CD4-positive, alpha-beta T cell treated with Interleukin-15 for 4 hours (primary cell): ENCODE data around the gene LRRC57.
"Not testable (repeated sequence)": the region's sequence is repeated elsewhere in the genome, so short reads cannot be mapped to it uniquely, and the experiment has no call there.

Source experiments
- DNase-seq: peaks from one replicate; pipeline ENCODE4 v3.0.0-alpha.2; 2020; ENCODE audit warnings: low spot score

LRRC57 gene

GRCh38 chr15:42548249-42549031 lies at the start of gene LRRC57, which contains the start of gene HAUS2:
Gene LRRC57, minus strand, starts transcription at chr15:42548793. Its CDS starts 359 bp downstream, at chr15:42548434.
Gene HAUS2, plus strand, starts transcription at chr15:42548838. Its CDS starts 35 bp downstream, at chr15:42548873.
- peak; percentile 82 for DNase-seq

DNA sequence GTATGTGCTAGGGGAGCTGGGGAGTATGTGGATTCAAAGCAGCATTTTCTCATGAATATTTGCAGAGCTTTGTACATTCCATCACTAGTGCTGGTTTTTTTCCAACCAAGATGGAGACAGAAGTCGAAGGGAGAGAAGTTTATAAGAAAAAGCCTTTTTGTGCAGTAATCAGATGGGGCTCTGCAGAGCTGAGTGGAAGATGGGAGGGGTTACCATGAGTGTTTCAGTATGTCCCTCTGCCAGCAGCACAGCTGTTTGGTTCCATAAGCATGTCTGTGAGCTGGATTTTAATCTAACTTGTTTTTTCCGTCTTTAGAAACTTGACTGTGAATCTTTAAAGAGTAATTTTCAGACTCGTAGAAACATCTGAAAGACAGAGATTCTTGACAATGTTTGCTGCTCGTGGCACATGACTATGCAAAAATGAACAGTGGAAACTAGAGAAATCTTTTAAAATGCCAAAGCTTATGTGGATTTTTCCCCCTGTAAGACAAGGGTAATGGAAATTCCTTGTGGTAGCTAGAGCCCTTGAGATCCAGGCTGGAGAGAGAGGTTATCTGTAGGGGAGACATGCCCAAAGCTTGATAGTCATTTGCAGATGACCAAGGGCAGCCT lies 47.1 kb upstream of the LRRC57 start:
- no peak for DNase-seq

GRCh38 chr15:42594095-42594494 lies 45.5 kb upstream of the LRRC57 start:
- DNase-seq, result no peak

GRCh38 chr15:42593143-42593542 lies 44.5 kb upstream of the LRRC57 start:
- no peak for DNase-seq

DNA sequence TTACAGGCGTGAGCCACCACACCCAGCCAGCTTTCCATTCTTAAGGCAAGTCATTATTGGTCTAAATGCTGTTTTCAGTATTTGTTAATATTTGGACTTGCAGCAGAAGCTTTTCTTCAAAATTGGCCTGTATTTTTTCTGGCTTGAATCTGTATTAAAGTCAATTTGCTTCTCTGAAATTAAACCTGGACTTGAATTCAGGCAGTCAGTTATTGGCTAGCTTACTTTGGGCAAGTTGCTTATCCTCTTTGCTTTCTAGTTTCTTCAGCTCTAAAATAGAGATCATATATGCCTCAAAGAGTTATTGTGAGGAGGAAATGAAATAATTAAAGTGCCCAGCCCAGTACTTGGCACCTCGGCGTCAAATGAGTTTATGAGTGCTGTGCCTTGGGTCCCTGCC lies 44.1 kb upstream of the LRRC57 start:
- no peak for DNase-seq

DNA sequence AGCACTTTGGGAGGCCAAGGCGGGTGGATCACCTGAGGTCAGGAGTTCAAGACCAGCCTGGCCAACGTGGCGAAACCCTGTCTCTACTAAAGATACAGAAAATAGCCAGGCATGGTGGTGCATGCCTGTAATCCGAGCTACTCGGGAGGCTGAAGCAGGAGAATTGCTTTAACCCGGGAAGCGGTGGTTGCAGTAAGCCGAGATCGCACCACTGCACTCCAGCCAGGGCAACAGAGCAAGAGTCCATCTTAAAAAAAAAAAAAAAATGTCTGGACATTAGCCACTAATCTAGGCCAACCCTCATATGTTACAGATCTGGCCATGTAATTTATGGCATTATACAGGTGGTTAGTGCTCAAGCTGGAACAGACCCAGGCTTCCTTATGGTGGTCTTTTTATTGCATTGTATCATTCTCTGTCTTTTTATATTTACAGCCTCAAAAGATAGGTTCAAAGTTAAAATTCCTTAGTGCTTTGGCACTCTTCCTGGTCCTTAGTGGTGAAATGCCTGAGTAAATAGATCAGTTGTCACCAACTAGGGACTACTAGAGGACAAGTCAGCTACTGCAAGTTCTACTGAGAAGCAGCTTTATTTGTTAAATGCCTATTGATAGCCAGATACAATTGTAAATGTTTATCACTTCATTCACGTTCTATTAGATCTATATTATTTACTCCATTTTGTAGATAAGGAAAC lies 42.8 kb upstream of the LRRC57 start:
- DNase-seq, result no peak

DNA sequence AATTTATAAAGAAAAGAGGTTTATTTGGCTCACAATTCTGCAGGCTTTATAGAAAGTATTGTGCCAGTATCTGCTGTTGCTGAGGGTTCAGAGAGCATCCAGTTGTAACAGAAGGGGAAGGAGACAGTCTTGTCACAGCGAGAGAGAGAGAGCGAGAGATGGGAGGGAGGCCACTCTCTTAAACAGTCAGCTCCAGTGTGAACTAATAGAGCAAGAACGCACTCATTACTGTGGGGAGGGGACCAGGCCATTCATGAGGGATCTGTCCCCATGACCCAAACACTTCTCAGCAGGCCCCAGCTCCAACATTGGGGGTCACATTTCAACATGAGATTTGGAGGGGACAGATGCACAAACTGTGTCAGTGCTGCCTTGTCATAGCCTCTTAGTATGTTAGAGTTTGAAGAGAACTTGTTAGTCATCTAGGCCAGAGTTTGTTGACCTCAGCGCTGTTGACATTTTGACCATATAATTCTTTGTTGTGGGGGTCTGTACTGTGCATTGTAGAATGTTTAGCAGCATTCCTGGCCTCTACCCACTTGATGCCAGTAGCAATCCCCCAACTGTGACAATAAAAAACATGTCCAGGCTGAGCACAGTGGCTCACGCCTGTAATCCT lies 42.1 kb upstream of the LRRC57 start:
- DNase-seq, result no peak

- no peak for DNase-seq
Measured at GRCh38 chr15:42584031-42584765, 35.6 kb upstream of the LRRC57 start.

GRCh38 chr15:42582569-42583375 lies 34.2 kb upstream of the LRRC57 start:
- no peak for DNase-seq

DNA sequence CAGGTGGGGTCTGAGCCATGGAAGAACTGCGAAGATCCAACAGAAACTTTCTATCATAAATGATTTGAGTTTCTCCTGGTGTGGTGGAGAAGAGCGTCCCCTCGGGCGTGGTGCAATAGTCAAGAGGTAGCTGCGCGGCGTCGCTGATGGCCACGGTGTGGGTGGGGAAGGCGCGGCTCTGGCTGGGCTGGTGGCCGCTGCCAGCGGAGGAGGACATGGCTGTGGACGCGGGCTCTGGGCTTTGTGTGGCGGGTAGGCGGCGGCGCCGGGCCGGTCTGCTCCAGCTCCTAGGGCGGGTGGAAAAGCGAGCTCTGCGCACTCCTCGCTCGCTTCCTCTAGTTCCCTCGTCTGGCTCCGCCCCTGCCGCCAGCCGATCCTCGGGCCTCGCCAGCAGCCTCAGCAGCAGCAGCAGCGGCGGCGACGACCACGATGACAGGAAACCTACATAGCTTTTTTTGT lies 32.7 kb upstream of the LRRC57 start:
- peak; percentile 75 for DNase-seq

DNA sequence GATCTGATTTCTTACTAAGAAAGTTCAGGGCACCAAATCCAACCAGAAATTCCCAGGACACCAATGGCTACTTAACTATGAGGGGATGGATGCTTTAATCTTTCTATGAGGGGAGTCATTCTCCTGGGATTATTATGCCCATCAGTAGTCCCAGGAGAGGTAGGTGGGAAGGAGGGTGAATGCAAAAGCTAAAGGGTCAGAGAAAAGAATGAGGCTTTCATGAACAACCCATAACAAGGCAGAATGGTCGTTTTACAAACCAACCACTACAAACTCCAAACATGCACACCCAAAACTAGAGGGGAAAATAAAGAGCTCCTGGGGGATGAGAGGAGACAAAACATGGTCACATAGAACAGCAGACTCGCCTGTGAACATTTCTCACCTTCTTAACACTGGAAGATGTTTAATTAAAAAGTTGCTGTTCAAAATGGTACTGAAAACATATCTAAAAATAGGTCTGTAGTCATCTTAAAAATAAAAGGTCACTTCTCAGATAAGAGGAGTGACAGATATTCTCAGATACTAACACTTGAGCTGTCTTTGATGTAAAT lies 30.5 kb upstream of the LRRC57 start:
- DNase-seq, result no peak

DNA sequence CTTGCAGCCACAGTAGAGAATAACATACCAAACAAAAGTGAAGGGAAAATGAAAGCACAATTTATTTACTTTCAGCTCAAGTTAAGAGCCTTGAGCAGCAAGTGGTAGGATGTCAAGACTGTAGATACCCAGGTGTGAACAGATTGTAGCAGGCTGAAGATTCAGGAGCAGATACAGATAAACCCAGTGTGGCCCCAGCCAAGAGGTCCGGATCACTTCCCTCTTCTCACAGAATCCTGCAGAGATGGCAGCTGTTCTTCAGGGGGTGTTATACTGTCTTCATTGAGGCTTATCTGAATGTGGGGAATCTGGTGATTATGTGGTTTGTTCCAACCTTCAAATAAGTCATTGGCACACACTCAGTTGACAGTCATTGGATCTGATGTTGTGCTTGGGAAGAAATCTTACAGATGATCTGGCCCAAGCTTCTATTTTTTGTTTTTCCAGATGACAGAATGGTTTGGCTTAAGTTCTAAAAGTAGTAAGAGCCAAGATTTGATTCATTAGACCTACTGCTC lies 29.0 kb upstream of the LRRC57 start:
- DNase-seq, result no peak

DNA sequence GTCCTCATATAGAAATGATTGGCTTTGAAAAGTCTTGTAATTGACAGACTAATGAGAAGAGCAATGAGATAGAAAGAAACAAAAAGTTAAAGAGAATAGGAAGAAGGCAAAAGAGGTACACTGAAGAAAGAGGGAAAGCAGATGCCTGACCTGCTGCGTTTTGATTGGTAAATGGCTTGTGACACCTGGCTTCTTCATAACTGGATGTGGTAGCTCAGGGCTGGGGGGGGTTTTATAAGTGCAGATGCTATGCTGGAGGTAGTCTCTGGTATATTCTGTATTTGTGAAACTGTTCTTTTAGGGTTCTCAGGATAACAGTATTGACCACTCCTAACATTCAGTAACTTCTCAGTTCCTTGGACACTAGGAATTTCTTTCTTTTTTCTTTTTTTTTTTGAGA lies 28.2 kb upstream of the LRRC57 start:
- DNase-seq, result no peak

DNA sequence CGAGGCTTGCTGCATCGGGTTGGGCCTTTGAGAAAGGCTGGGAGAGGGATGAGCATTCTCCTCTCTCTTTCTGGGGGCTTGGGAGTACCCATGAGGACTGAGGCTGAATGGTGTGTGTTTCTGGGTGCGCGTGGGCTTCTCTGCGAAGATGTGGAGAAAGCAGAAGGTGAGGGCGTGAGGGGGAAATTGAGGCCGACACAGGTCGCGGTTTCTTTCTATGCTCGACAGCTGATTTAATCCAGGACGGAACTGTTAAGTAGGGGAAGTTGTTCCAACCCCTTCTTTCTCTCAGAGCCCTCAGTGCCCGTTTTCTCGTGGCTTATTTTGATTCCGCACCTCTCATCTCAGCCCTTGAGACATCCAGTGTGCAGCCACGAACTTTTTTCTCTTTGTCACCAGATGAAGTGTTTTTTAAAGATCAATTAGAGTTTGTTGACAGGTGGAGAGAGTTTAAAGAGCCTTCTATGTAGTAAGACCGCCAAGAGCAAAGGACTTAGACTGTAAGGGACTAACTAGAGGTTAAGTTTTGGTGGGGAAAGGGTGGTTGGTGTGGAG lies 27.5 kb upstream of the LRRC57 start:
- DNase-seq, result no peak

DNA sequence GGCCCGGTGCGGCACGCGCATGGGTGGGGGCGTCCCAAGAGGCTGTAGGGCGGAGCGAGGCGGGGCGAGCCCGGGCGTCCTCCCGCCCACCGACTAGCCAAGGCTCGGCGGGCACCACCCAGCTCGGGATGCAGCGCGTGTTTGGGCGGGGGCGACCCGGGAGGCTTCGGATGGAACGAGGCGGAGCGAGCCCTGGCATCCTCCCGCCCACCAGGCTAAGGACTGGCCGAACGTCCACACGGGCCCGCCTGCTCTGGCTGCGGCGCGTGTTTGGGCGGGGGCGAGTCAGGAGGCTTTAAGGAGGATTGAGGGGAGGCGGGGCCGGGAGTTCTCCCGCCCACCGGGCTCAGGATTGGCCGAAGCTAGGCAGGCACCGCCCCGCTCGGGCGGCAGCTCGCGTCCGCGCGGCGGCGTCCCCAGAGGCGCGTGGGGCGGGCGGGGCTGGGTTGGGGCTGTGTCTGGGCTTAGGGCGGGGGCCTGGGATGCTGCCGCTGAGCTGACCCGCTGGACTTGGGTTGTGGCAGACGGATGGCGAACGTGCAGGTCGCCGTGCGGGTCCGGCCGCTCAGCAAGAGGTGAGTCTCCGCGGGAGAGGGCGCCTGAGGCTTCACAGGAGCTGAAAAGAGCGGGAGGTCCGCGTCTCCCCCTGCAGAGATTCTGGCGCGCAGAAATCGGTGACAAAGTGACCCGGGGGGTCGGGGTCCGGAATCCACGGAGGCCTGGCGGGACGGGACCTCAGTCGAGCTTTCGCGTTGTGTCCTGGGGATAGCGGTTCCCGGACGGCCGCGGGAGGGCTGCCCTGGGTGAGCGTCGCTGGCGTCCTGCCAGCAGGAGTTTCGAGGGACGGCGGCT lies 26.8 kb upstream of the LRRC57 start, which contains the start of gene STARD9:
Gene STARD9, plus strand, starts transcription at position 419 of the 852 bp plus-strand sequence. Its CDS starts 110 bp downstream, at position 529.
- DNase-seq, result peak; percentile 94

- no peak for DNase-seq
Measured at GRCh38 chr15:42558739-42559138, 10.1 kb upstream of the LRRC57 start.

DNA sequence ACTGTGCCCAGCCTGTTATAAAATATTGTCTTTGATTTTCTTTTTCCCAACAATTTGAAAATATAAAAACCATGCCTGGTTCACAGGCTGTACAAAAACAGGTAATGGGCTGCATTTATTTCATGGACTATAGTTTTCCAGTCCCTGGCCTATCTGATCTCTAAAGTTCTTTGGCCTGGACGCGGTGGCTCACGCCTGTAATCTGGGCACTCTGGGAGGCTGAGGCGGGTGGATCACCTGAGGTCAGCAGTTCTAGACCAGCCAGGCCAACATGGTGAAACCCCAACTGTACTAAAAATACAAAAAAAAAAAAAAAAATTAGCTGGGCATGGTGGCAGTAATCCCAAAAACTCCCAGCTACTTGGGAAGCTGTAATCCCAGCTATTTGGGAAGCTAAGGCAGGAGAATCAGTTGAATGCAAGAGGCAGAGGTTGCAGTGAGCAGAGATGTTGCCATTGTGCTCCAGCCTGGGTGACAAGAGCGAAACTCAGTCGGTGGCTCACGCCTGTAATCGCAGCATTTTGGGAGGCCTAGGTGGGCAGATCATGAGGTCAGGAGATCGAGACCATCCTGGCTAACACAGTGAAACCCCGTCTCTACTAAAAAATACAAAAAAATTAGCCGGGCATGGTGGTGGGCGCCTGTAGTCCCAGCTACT lies 8.1 kb upstream of the LRRC57 start:
- not testable (repeated sequence) for DNase-seq

DNA sequence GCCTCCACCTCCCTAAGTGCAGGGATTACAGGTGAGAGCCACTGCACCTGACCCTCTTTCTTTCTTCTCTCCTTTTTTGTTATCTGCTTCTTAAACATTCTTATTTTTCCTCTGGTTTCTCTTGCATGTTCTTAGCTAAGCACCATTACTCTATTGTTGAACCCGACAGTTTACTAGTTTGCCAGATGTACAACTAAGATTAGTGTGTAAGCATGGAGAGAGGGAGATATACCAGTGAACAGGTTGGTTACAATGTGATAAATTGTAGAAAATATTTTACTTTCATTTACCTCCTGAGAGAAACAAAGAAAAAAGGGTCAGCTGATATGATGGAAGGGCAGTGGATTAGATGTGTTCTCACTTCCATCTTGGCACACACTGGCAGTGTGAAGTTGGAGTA lies 5.0 kb upstream of the LRRC57 start:
- no peak for DNase-seq
